Central memory CD4-positive, alpha-beta T cell (primary cell): ENCODE data around the gene MAPK8IP1.
"Not testable (repeated sequence)": the region's sequence is repeated elsewhere in the genome, so short reads cannot be mapped to it uniquely, and the experiment has no call there.

Source experiments
- DNase-seq: peaks from one replicate; pipeline ENCODE4 v3.0.0; 2022
- total RNA-seq, 3 experiments: gene quantifications; one replicate each; lab custom pipeline; 2026; lab: John Stamatoyannopoulos, UW

The MAPK8IP1 gene
- total RNA-seq = 1.7 to 6.2 (median 2.3) reads per million in 3 experiments

DNA sequence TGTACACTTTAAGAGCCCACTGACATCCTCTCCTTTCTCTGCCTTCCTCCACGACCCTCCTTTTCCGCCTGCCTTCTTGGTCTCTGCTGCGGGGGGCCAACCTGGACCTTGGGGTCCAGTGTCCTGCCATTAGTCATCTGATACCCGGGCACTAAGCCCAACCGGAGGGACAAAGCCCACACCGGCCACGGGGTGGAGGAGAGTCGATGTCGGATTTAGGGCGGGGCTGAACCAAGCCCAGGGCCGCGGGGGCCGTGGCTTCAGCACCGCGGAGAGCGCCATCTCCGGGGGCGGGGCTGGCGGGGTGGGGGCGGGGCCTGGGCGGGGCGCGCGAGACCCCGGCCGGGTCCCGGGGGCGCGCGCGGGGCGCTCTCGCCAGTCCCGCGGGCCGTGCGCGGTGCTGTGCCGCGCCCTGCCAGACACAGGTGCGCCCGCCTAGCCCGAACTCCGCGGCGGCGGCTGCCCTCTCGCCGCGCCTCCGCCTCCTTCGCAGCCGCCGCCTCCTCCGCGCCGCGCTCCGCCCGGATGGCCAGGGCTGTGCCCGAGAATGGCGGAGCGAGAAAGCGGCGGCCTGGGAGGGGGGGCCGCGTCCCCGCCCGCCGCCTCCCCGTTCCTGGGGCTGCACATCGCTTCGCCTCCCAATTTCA is at the start of gene MAPK8IP1:
Gene MAPK8IP1 (plus strand): TSS at position 378 of the 647 bp plus-strand sequence. CDS start 170 bp downstream, at position 548.
- peak; percentile 41 for DNase-seq

DNA sequence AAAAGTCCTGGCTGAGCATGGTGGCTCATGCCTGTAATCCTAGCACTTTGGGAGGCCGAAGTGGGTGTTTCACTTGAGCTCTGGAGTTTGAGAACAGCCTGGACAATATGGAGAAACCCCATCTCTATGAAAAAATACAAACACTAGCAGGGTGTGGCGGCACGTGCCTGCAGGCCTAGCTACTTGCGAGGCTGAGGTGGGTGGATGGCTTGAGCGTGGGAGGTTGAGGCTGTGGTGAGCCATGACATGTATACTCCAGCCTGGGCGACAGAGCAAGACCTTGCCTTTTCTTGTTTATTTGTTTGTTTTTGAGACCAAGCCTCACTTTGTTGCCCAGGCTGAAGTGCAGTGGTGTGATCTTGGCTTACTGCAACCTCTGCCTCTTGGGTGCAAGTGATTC is 46.2 kb upstream of the MAPK8IP1 start:
- no peak for DNase-seq

DNA sequence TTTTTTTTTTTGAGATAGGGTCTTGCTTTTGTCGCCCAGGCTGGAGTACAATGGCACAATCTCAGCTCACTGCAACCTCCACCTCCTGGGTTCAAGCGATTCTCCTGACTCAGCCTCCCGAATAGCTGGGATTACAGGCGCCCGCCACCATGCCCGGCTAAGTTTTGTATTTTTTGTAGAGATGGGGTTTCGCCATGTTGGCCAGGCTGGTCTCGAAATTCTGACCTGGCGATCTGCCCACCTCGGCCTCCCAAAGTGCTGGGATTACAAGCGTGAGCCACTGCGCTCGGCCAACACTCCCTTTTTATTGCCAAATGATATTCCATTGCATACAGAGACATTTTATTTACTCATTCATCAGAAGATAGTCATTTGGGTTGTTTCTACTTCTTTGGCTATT is 45.2 kb upstream of the MAPK8IP1 start:
- DNase-seq = not testable (repeated sequence)

DNA sequence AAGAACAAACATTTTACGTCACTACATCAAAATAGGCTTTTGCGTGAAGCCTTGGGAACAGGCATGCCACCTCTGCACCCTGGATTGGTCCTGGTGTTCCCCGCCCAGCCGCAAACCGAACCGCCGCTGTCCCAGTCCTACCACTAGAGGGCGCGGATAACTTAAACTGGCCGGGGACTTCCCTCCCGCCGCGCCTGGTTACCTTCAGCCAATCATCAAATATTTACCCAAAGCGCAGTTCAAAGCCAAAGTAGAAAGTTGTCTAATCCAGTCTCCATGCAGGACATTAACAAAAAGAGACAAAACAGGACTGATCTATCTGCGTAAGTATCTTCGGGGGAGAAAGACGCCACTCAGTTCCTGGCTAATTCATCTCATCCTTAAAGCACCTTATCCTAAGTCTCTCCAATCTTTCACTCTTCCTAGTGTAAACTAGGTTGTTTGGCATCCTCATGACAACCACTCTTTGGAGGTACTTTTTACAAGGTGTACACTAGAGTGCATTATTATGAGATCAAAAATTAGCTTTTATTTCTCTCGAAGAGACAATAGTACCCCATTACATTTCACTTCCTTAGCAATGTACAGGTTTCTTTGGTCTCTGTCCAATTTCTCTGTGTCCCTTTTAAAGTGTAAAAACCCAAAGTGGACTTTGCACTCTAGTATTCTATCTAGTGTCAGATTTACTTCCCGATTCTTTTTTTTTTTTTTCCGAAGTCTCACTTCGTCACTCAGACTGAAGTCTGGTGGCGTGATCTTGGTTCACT is 42.1 kb upstream of the MAPK8IP1 start:
- peak; percentile 95 for DNase-seq

DNA sequence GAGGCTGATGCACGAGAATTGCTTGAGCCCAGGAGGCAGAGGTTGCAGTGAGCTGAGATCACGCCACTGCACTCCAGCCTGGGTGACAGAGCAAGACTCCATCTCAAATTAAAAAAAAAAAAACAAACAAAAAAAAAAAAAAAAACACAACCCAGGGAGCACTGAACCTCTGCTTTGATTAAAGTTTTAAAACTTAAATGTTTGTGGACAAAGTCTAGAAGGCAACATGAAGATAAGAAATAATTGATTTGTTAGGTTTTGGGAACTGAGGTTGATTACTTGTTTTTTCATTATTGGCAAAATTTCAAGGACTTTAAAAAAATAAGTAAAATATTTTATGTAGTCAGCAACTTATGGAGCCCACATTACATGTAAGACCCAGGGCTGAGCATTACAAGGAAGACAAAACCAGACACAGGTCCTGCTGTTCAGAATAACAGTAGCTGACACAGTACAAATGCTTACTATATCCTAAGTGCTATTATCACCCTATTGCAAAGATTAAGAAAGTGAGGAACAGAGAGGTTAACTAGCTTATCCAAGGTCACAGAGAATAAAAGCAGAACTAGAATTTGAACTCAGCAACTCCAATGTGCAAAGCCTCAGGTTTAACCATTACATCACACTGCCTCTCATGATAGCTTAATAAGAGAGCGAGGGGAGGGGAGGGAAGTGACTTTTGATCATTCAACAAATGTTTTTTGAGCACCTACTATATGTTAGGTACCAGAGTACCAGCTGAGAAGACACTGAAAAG is 40.5 kb upstream of the MAPK8IP1 start:
- no peak for DNase-seq

DNA sequence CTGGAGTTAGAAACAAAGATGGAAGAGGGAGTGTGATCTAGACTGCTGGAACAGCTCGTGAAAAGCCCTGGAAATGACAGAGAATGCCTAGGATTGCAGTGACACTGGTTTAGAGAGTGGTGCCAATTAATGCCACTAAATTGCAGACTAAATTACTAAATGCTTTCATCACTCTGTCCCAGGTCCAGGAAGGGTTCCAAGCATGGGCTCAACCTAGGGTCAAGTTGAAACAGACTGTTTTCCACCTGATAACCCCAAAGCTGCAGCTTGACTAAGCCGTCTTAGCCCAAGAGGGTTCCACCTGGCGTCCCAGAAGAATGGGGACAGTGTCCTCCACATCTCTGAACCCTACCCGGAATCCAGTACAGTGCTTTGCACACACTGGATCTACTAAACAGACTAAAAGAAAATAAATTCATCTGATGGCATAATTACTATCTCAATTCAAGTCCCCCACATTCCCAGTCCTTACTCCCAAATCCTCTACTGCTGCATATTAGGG is 39.2 kb upstream of the MAPK8IP1 start:
- no peak for DNase-seq

DNA sequence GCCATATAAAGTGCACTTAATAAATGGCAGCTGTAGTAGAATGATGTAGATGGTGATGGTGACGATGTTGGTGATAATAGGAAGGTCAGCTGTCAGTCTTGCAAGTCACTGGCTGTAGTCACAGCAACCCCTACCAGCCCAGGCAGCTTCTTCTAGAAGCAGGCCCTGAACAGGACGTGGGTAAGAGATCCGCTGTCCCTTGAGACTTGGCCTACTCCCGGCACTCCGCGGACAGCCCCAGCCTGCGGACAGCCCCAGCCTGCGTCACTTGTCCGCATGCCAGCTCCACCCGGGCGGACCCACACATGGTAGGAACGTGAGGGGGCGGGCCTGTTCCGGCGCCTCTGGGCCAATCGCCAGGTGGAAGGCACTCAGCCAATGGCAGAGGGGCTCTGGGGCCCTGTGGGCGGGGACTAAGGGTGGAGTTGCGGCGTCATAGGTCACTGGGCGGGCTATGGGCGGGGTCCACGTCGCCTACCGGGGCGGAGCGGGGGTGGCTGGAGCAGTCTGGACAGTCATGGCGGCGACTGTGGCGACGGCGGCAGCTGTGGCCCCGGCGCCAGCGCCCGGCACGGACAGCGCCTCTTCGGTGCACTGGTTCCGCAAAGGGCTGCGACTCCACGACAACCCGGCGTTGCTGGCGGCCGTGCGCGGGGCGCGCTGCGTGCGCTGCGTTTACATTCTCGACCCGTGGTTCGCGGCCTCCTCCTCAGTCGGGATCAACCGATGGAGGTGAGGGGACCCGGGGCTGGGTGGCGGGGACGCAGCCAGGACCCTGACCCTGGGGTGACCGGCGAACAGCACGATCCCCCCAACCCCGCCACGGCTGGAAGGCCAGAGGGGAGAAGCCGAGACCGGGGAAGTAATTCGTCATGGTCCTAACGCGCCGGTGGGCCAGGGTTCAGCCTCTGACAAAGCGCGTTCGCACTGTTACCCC is 38.2 kb upstream of the MAPK8IP1 start, which contains the start of gene CRY2:
Gene CRY2 (plus strand): TSS at position 502 of the 937 bp plus-strand sequence. CDS start 16 bp downstream, at position 518.
- DNase-seq = peak; percentile 97

DNA sequence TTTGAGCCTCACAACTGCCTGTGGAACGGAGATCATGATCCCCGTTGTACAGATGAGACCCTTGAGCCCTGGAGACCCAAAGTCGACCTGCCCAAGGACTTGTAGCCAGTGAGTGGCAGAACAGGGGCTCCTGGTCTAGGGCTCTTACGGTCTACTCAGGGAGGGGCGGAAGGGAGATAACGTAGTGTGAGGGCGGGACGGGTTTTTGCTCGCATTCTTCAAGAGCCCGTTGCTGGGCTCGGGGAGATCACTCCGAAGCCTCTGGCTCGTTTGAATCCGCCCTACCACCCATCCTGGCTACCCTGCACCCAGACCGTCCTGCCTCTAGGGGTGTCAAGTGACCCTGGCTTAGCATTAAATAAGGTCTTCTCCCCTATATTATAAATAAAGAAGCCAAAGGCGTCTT is 37.5 kb upstream of the MAPK8IP1 start:
- peak; percentile 55 for DNase-seq

DNA sequence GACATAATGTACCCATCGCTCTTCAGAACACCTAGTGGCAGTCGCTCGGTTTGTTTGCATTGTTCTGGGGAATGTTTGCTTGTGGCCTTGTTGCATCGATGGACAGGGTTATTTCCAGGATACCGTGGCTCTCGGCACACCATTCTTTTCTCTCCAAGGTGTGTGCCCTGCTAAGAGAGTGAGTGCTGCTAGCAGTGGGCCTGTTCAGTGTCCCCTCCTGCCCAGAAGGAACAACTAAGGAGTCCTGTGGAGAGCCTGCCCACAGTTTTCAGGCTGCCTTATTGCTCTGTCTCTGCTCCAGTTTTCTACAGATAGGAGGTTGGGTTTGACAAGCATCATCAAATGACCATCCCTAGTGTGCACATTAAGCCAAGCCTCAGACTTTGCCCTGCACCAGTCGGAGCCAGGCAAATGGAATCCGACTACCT is 36.8 kb upstream of the MAPK8IP1 start:
- no peak for DNase-seq

DNA sequence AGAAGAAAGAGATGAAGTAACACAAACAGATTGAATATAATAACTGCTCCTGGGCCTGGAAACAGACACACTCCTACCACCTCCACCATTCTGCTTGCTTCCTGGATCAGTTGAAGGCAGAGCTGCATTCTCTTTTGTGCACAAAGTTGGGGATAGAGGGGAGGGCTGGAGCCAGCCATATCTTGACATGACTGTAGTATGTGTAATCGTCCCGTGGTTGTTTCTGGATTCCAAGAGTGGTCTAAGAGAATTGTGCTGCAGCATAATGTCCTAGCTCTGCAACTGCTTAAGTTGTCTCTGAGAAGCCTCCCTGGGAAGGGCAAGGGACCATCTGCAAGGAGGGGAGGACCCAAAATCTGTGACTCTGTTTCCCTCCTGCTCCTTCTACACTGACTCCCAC is 35.0 kb upstream of the MAPK8IP1 start:
- DNase-seq = no peak

DNA sequence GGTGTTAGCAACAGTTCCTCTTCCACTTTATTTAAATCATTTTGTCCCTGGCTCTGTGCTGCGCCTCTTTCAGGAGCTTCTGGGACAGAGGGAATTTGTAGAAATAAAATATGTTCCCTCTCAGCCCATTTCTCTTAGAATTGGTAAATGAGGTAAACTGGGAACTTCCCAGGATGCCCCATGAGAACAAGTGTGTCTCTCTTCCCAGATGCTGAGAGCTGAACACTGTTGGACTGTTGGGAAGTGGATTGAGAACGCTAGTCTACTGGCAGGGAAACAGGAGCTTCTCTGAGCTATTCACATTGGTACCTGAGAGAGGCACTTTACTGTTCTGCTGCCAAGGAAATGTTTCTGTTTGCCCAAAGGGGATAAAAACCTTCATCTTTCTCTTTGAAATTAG is 34.2 kb upstream of the MAPK8IP1 start:
- DNase-seq = no peak

DNA sequence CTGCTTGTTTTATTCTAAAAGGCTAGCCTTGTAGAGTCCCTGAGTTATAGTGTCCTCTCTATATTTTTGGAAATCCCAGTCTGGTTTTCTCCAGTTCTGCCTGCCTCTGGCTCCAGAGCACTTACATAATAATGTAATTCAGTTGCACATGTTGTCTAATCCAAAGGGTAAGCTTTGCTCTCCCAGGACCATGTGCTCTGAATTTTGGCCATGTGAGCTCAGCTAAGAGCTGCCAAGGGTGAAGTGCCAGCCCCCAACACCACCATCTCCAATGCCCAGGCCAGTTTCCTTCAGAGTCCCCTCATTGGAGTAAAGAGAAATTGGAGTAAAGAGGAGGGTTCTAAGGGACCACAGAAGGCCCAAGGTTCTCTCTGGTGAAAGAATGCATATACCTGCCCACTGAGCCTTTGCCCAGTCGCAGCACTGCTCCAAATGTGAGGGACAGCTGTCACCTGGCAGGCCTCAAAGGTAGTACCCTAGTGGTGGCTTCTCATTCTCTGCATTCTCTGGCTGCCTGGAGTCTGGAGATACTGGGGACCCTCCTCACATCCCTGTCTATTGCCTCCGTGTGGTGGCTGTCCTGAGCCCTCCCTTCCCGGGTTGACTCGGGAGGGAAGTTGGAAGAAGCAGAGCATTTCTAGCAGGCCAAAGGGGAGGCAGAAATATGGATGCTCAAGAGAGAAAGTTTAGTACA is 33.3 kb upstream of the MAPK8IP1 start:
- DNase-seq = no peak

DNA sequence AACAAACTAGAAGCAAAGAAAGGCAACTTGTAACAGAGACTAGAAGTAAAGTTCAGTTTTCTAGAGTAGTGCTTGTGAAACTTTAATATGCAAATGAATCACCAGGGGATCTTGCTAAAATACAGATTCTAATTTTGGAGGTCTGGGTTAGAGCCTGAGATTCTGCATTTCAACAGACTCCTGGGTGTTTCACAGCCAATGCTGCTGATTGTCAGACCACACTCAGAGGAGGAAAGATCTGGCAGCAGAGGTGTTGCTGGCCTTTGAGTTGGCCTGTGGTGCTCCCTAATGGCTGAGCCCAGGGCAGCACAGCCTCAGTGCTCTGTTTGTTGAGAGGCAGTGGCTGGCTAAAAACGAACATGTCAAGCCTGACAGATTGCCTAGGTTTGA is 32.7 kb upstream of the MAPK8IP1 start:
- no peak for DNase-seq

DNA sequence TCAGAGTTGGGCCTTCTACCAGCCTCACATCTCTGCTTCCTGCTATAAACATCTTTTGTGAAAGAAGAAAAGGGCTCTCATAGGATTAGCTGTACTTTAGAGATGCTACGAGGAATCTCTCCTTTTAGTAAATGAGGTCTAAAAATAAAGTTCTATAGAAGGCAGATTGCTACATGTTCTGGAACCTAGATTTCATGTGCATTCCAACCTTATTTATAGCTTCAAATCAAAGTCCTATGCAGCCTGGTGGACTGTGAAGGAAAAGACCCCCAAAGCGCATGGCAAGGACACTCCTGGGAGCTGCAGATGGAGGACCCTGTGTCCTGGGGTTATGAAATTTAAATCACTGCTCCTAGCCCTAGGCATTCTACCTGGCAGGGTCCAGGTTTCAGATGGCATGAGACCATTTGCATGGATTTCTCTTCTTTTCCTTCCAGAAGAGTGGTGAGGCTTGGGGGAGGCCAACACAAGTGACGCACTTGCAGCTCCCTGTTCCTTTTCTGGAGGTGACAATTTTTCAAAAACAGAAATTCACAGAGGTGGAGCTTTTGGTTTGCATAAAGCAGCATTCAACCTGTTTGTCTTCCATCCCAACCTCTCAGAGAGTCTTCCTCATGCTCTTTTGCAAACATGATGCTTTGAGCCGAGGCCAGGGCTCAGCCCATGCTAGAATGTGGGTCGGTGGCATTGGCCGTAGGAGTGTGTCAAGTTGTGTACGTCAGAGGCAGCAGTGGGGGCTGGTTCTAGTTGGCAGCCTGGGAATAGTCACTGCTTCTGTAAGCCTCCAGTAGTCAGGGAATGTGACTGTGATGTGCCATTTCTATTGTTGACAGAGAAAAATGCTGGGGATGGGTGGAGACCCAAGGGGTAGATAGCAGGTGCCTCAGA is 31.9 kb upstream of the MAPK8IP1 start:
- DNase-seq = no peak

DNA sequence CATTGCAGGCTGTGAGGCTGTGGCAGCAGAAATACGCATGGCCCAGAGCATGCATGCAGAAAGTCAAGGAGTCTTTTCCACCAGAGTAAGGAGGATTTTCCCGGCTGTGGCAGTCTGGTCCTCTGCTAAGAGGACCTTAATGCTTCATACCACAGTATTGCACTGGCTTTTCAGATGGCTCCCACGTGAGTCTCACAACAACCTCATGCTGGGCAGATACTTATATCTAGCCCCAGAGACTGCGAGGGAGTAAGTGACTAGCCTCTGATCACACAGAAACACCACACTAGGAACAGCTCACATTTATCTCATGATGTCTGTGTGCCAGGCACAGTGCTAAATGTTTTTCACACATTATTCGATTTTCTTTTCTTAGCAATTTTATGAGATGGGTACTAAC is 30.1 kb upstream of the MAPK8IP1 start:
- DNase-seq = no peak

DNA sequence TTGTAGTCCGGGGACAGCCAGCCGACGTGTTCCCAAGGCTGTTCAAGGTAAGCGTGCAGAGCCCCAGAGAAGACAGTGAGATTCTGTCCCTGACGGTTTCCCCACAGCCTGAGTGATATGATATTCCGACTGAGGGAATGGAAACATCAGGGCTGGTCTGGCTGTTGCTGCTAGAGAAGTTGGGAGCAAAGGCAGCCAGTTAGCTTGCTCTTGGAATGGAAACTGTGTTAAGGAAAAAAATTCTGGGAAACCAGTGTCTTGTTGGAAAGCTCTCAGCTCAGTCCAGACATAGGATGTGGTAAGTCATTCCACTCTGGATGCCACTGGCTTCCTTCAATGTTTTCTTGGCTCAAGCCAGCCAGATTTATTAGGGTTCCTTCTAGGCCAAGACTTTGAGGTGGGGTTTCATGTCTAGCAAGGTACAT is 29.4 kb upstream of the MAPK8IP1 start:
- DNase-seq = no peak

DNA sequence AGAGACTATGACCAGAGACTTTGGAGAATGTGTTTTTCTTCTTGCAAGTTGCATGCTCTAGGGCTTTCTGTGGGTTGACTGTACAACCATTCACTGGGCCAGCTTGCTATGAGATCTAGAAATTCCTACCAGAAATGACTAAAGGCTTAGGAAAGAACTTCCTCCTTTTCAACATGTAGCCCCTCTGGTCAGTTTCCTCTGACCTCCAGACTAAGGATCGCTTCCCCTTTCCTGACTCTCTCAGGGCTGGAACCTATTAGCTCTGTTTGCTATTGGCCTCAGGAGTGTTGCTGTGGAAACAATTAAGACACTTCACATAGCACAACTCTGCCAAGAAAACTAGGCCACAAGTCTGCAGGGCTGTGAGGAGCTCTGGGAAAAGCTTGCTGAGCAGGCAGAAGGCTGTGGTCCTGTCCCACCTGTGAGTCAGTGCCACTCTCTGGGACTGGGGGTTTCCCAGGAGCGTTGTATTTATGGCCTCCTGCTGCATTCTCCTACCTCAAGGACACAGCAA is 27.4 kb upstream of the MAPK8IP1 start:
- DNase-seq = no peak

DNA sequence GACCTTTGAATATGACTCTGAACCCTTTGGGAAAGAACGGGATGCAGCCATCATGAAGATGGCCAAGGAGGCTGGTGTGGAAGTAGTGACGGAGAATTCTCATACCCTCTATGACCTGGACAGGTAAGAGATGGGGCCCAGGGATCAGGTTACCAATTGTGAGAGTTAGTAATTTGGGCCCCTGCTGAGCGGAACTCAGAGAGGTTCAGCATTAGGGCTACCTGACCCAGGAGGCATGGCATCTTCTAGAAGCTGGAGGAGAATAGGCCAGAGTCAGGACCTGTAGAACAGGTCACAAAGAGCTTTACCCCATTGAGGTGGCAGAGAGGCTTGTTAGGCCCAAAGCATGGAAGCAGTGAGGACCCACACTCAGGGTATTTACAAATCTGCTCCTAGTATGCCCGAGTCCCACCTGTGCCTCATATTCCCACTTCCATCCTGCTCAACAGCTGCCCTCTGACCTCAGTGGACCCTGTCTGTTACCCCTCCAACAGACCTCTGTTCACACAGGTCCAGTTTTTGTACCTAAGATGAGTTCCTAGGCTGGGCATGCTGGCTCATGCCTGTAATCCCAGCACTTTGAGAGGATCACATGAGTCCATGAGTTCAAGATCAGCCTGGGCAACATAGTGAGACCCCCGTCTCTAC is 26.6 kb upstream of the MAPK8IP1 start:
- no peak for DNase-seq

DNA sequence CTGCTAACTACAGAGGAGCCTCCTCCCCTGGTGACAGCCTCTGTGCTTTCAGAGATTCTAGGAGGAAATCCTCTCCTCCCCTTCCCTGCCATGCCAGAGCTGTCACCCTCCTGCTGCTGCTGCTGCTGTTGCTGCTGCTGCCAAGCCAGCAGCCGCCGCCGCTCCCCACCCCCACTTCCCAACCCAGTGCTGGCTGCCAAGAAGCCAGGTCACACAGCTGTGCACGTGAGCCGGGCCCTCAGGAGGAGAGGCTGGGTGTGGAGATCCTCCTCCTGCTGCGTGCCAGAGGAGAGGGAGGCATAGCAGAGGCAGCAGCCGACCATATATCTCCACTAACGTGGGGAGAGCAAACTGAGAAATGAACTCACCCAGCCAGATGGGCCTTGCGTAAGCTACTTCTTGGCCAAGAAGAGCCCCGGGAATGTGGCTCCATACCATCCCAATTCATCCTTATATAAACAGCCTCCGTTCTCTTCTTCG is 25.8 kb upstream of the MAPK8IP1 start:
- no peak for DNase-seq
